ENCODE measurements around the gene TRIM2.

- no peak for TF ChIP-seq POLR2AphosphoS5 (IDR thresholded peaks at IDR 0.05; ENCODE audit: insufficient read depth in 1 of 2, low read depth in 1 of 2)
- TF ChIP-seq CTCF (IDR thresholded peaks at IDR 0.05) = no peak
- no peak for TF ChIP-seq POLR2A (IDR thresholded peaks at IDR 0.05)
Measured at GRCh38 chr4:153346563-153346962, 142.3 kb downstream of the TRIM2 start.

Data from vagina (tissue), 2 donors.